H9 (cell line): ENCODE data around the gene FDPS. TPM values are rescaled to one million over a fixed set of nuclear protein-coding genes. Genes with fewer than 3 reads are reported as not detected.

Source experiments
- DNase-seq: peaks from one replicate; pipeline ENCODE4 v3.0.0-alpha.2; 2017
- H2AFZ ChIP-seq: one replicate; pipeline ENCODE4 v1.6.1; 2013; ENCODE audit warnings: mild to moderate bottlenecking, low read length, control low read depth, moderate library complexity
- H2AK5ac ChIP-seq: 2 replicates; pipeline ENCODE4 v1.6.1; 2013; ENCODE audit warnings: low read length, control low read depth, mixed read lengths; ENCODE audit not compliant: insufficient read length
- H2BK120ac ChIP-seq: one replicate; pipeline ENCODE4 v1.6.1; 2013; ENCODE audit warnings: low read depth, mild to moderate bottlenecking, low read length, control low read depth, inconsistent platforms; ENCODE audit not compliant: poor library complexity, severe bottlenecking
- H2BK12ac ChIP-seq: 2 replicates; pipeline ENCODE4 v1.6.1; 2013; ENCODE audit warnings: low read length, control low read depth, mixed read lengths, low read depth; ENCODE audit not compliant: insufficient read length
- H2BK15ac ChIP-seq: 2 replicates; pipeline ENCODE4 v1.6.1; 2013; ENCODE audit warnings: low read depth, low read length, control low read depth
- H2BK20ac ChIP-seq: one replicate; pipeline ENCODE4 v1.6.1; 2013; ENCODE audit warnings: low read depth, mild to moderate bottlenecking, low read length, control low read depth, inconsistent platforms; ENCODE audit not compliant: poor library complexity, severe bottlenecking
- H2BK5ac ChIP-seq: 2 replicates; pipeline ENCODE4 v1.6.1; 2013; ENCODE audit warnings: low read length, control low read depth, mixed read lengths; ENCODE audit not compliant: insufficient read length
- H3K14ac ChIP-seq: 2 replicates; pipeline ENCODE4 v1.6.1; 2013; ENCODE audit warnings: low read length, control low read depth; ENCODE audit not compliant: insufficient read depth
- H3K18ac ChIP-seq: 2 replicates; pipeline ENCODE4 v1.6.1; 2013; ENCODE audit warnings: low read depth, mild to moderate bottlenecking, mixed read lengths, low read length, control low read depth; ENCODE audit not compliant: insufficient read length
- H3K23ac ChIP-seq: 2 replicates; pipeline ENCODE4 v1.6.1; 2013; ENCODE audit warnings: low read length, control low read depth, mixed read lengths, low read depth; ENCODE audit not compliant: insufficient read length
- H3K23me2 ChIP-seq: 2 replicates; pipeline ENCODE4 v1.6.1; 2013; ENCODE audit warnings: low read depth, mild to moderate bottlenecking, mixed read lengths, low read length, control low read depth; ENCODE audit not compliant: insufficient read length, poor library complexity, severe bottlenecking
- H3K27ac ChIP-seq: 2 replicates; pipeline ENCODE4 v1.5.1; 2013; ENCODE audit warnings: low read length, control low read depth, mixed read lengths, low read depth; ENCODE audit not compliant: insufficient read length
- H3K27me3 ChIP-seq: 2 replicates; pipeline ENCODE4 v1.6.1; 2013; ENCODE audit warnings: low read length, control low read depth, inconsistent platforms; ENCODE audit not compliant: insufficient read depth
- H3K4ac ChIP-seq: 2 replicates; pipeline ENCODE4 v1.6.1; 2013; ENCODE audit warnings: low read depth, mild to moderate bottlenecking, control low read depth, inconsistent platforms, low read length, moderate library complexity
- H3K4me1 ChIP-seq: 2 replicates; pipeline ENCODE4 v1.6.1; 2013; ENCODE audit warnings: low read length, control low read depth, inconsistent platforms; ENCODE audit not compliant: insufficient read depth
- H3K4me2 ChIP-seq: 2 replicates; pipeline ENCODE4 v1.6.1; 2013; ENCODE audit warnings: low read length, control low read depth, mixed read lengths; ENCODE audit not compliant: insufficient read length, insufficient read depth
- H3K56ac ChIP-seq: 2 replicates; pipeline ENCODE4 v1.6.1; 2013; ENCODE audit warnings: low read depth, mild to moderate bottlenecking, mixed read lengths, low read length, control low read depth; ENCODE audit not compliant: insufficient read length
- H3K79me1 ChIP-seq: 2 replicates; pipeline ENCODE4 v1.6.1; 2013; ENCODE audit warnings: low read depth, mild to moderate bottlenecking, moderate library complexity, low read length, control low read depth, inconsistent platforms; ENCODE audit not compliant: insufficient read depth, poor library complexity, severe bottlenecking
- H3K79me2 ChIP-seq: 2 replicates; pipeline ENCODE4 v1.6.1; 2013; ENCODE audit warnings: low read length, control low read depth, inconsistent platforms; ENCODE audit not compliant: insufficient read depth
- H3K9ac ChIP-seq: 2 replicates; pipeline ENCODE4 v1.6.1; 2013; ENCODE audit warnings: low read length, control low read depth, mixed read lengths; ENCODE audit not compliant: insufficient read length; ENCODE audit errors: extremely low read depth
- H3K9me3 ChIP-seq: one replicate; pipeline ENCODE4 v1.6.1; 2013; ENCODE audit warnings: low read depth, low read length, inconsistent platforms; ENCODE audit not compliant: control insufficient read depth
- H3T11ph ChIP-seq: one replicate; pipeline ENCODE4 v1.6.1; 2013; ENCODE audit warnings: mild to moderate bottlenecking, low read length, control low read depth, inconsistent platforms
- H4K20me1 ChIP-seq: one replicate; pipeline ENCODE4 v1.6.1; 2013; ENCODE audit not compliant: control insufficient read depth, insufficient read length, insufficient read depth
- H4K5ac ChIP-seq: 2 replicates; pipeline ENCODE4 v1.6.1; 2013; ENCODE audit warnings: low read depth, mild to moderate bottlenecking, mixed read lengths, low read length, control low read depth; ENCODE audit not compliant: insufficient read length
- H4K8ac ChIP-seq: replicated peaks from 2 replicates; pipeline ENCODE4 v1.6.1; 2013; ENCODE audit warnings: low read length, control low read depth, mixed read lengths, low read depth; ENCODE audit not compliant: insufficient read length
- H4K91ac ChIP-seq: 2 replicates; pipeline ENCODE4 v1.6.1; 2013; ENCODE audit warnings: low read depth, mild to moderate bottlenecking, moderate library complexity, mixed read lengths, low read length, control low read depth; ENCODE audit not compliant: insufficient read length
- H3K27ac Mint-ChIP-seq, 3 experiments: 2 replicates in 2 of 3; 3 replicates in 1 of 3; pipeline ENCODE4 v1.8.0; 2020 to 2021; ENCODE audit warnings: mixed read lengths in 3 of 3, mild to moderate bottlenecking in 1 of 3, moderate library complexity in 1 of 3
- H3K27me3 Mint-ChIP-seq: 2 replicates; pipeline ENCODE4 v1.8.0; 2021; ENCODE audit warnings: low read depth, mild to moderate bottlenecking, moderate library complexity, mixed read lengths
- H3K36me3 Mint-ChIP-seq, 3 experiments: 2 replicates in 2 of 3; 3 replicates in 1 of 3; pipeline ENCODE4 v1.8.0; 2020 to 2021; ENCODE audit warnings: low read depth in 3 of 3, mixed read lengths in 3 of 3; ENCODE audit not compliant: insufficient read depth in 1 of 3
- H3K4me1 Mint-ChIP-seq, 2 experiments: 2 replicates each; pipeline ENCODE4 v1.8.0; 2020; ENCODE audit warnings: mixed read lengths in 2 of 2
- H3K4me3 Mint-ChIP-seq, 2 experiments: 2 replicates in 1 of 2; 3 replicates in 1 of 2; pipeline ENCODE4 v1.8.0; 2020 to 2021; ENCODE audit warnings: mild to moderate bottlenecking in 2 of 2, mixed read lengths in 2 of 2, moderate library complexity in 1 of 2
- H3K9me3 Mint-ChIP-seq, 2 experiments: 2 replicates in 1 of 2; 3 replicates in 1 of 2; pipeline ENCODE4 v1.8.0; 2020; ENCODE audit warnings: mild to moderate bottlenecking in 2 of 2, mixed read lengths in 2 of 2, moderate library complexity in 1 of 2
- CTCF ChIP-seq: fragments of 200-600 bp; sonication (generic); conservative IDR thresholded peaks from 3 replicates; pipeline ENCODE4 v1.8.0; 2021; ENCODE audit warnings: antibody characterized with exemption, mild to moderate bottlenecking
- WGBS: extraction: QIAGEN DNeasy Blood & Tissue Kit; methylation state at CpG from one replicate; pipeline ENCODE4 v1.1.7; 2013; ENCODE audit warnings: missing lambda C conversion rate, low lambda C conversion rate, mixed read lengths; ENCODE audit not compliant: insufficient read length; ENCODE audit errors: extremely low coverage; 5-methylcytosine and 5-hydroxymethylcytosine counted together
- total RNA-seq: library from RNA; stranded (reverse); gene quantifications from 2 replicates; pipeline ENCODE4 v1.2.1, GENCODE V29; 2021

Gene FDPS
- total RNA-seq, 1 experiment from 2014 or later = 273 TPM

GRCh38 chr1:155324717-155325602 lies 16.3 kb downstream of the FDPS start:
- H2BK20ac ChIP-seq = no peak overlapping the region
- no peak overlapping the region for H4K91ac ChIP-seq
- H3K27ac Mint-ChIP-seq = peak overlapping the region; percentile 58 to 93 (median 72); a peak in 2 of 7 replicates
- no peak overlapping the region for H4K8ac ChIP-seq
- peak; percentile 76 for TF ChIP-seq CTCF
- H3K36me3 Mint-ChIP-seq = peaks cover 4 to 35% (median 33%) of the 10 kb centered on the region in 3 experiments; a peak in 6 of 7 replicates
- DNase-seq = peak; percentile 89
- H2BK15ac ChIP-seq = no peak overlapping the region
- H3T11ph ChIP-seq = no peak overlapping the region
- H3K14ac ChIP-seq = no peak overlapping the region; the same call in 1 of the 2 replicates
- H3K4me1 Mint-ChIP-seq = peaks cover 31 to 32% of the 10 kb centered on the region in 2 experiments
- H3K79me2 ChIP-seq = no peaks in the 10 kb centered on the region
- no peak overlapping the region for H2BK5ac ChIP-seq
- no peaks in the 10 kb centered on the region; the same call in 1 of the 2 replicates for H3K27me3 Mint-ChIP-seq
- H3K4ac ChIP-seq = no peak overlapping the region
- no peak overlapping the region for H3K27ac ChIP-seq
- no peak overlapping the region for H4K5ac ChIP-seq
- peak overlapping the region; percentile 68 for H3K4me2 ChIP-seq
- H3K9me3 ChIP-seq = no peaks in the 10 kb centered on the region
- H3K18ac ChIP-seq = no peak overlapping the region
- H3K56ac ChIP-seq = no peak overlapping the region
- H3K9ac ChIP-seq = peak overlapping the region; percentile 28
- no CpG with 5 or more reads among the region's 59 CpGs for WGBS
- H3K23me2 ChIP-seq = peaks cover 31% of the 10 kb centered on the region
- H2BK120ac ChIP-seq = no peak overlapping the region
- H2BK12ac ChIP-seq = no peak overlapping the region
- H4K20me1 ChIP-seq = no peaks in the 10 kb centered on the region
- H2AFZ ChIP-seq = no peak overlapping the region
- no peaks in the 10 kb centered on the region for H3K9me3 Mint-ChIP-seq
- no peak overlapping the region for H3K23ac ChIP-seq
- H3K27me3 ChIP-seq = no peaks in the 10 kb centered on the region
- no peak overlapping the region for H2AK5ac ChIP-seq
- no peaks in the 10 kb centered on the region for H3K79me1 ChIP-seq
- H3K4me3 Mint-ChIP-seq = peak overlapping the region; percentile 93 to 96
- H3K4me1 ChIP-seq = peaks cover 2% of the 10 kb centered on the region; the same call in 1 of the 2 replicates
